Renal cortical epithelial cell (primary cell): Measurements from ENCODE around the gene FOXA2. TPM values are rescaled to one million over a fixed set of nuclear protein-coding genes. Genes with fewer than 3 reads are reported as not detected.

Experiments
- DNase-seq: peaks from one replicate; pipeline ENCODE4 v3.0.0-alpha.2; 2011; ENCODE audit warnings: low read depth
- total RNA-seq: library from RNA; depleted of rRNA; stranded (reverse); fragments of >200 nt; gene quantifications from 2 replicates; pipeline ENCODE4 v1.2.3, GENCODE V29; 2014

FOXA2 gene
- total RNA-seq, 1 donor from 2014 or later, result 0.10 TPM

DNA sequence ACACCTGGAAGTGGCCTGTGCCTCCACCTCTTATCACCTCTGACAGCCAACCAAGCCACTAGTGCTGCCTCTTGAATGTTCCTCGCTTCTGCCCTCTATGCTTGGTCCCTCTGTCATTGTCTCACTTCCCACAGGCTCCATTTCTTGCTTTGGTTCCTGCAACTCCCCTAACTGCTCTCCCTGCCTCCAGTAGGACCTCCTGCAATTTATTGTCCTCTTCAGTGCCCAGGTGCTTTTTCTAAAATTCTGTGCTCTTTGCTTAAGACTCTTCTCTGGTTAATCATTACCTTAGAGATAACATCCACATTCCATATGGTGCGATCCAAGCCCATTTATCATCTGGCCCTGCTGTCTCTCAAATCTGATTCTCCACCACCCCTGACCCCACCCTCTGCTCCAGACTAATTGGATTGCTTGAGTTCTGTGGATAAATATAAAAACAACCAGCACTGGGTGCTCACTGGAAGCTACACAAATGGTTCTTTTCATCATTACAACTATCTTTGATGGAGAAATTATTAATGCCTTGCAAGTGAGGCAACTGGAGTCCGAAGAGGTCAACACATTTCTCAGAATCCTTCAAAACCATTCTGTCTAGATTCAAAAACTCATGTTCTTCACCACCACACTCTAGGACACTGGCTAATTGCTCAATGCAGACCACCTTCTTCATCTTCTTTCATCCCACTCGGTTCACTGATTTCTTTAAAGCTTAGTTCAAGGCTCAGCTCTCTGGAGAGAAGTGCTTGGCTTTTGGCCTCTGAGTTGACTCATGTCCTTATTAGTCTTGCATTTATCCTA is 47.2 kb downstream of the FOXA2 start:
- DNase-seq, result no peak

DNA sequence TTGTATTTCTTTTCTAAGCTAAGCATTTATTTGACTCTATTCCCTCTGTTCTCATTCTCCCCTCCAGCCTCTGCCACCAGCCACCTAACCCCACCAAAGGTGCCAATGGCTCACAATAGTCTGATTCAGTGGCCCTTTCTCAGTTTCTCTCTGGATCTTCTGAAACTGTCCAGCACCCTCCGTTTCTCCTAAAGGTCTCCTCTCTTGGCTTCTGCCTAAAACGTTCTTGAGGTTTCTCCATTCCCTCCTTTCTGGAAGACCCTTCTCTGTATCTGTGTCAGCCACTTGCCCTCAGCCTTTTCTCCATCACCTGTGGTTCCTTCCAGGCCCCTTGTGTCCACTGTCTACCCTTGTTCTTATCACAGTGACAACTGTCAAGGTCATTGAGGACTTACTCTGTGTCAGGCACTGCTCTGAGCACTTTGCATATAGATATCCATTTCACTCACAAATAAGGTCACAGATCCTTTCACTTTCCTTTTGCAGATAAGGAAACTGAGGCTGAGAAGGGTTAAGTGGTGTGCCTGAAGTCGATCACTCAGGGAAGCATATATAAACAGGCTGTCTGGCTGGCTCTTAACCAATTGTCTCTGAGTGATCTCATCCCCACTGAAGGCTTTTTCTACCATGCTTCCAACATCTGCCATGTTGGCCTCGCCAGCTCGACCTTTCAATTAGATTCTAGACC is 48.1 kb downstream of the FOXA2 start:
- DNase-seq, result no peak

DNA sequence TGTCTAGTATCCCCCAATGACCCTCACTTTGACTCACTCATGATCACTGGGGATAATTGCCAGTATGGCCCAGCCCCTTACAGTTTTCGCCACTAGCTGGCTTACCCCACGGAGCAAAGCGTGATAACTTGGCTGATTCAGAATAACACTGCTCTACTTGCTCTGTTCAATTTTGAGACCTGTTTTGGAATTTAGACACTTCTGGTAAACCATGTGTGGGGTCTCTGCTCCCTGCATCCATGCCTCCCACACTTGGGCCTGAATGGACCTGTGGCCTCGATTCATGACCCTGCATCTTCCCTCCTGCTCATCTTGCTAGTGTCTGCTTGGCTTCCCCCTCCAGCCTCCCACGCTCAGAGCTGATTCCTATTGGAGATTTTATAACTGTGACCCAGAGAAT is 48.9 kb downstream of the FOXA2 start:
- DNase-seq, result no peak

DNA sequence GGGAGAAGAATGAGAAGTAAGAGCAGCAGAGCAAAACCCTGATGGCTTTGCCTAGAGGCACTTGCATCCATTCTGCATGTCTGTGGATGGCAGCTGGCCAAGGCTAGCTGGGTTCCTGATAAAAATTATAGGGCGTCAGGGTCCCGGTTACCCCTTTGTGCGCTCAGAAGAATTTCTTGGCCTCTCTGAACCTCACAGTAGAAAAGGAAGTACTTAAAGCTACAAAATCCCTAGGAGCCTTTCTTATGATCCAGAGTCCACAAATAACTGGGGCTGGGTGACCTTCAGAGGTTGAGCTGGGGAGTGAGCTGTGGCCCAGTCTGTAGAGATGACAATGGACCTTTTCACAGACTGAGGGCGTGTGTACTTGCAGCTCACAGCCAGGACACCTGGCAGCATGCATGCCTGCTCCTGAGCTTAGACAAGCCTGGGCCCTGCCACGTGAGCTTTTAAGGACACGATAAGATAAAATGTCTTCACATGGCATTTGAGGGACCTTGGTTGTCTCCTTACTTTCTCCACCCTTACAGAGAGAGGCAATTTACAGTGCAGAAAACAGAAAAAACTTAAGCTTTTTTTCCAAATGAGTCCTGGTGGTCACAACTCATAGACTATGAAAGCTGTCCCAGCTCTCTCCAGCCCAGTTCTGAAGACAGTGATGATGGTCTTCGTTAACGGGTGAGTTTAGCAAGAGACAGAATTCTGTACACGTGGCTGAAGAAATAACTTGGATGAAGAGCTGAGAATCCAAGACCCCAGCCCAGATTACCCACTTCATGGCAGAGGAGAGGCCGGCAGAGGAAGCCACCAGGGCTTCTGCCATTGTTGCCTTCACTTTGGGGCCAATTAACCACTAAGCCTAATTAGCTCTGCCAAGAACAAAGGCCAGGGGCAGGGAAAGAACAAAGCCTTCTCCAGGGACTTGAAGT is 50.3 kb downstream of the FOXA2 start:
- no peak for DNase-seq

DNA sequence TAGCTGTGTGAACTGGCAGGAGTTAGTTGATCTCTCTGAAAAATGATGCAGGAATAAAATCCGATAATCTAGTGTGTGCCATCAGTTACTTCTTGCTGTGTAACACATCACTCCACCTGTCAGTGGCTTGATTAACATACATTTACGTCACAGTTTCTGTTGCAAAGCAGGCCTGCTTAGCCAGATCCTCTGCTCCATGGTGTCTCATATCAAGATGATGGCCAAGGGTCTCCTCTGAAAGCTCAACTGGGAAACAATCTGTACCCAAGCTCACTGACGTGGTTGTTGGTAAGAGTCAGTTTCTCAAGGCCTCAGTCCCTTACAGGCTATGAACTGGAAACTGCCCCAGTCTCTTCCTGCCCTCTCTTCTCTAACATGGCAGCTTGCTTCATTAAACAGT is 51.8 kb downstream of the FOXA2 start:
- DNase-seq, result no peak

DNA sequence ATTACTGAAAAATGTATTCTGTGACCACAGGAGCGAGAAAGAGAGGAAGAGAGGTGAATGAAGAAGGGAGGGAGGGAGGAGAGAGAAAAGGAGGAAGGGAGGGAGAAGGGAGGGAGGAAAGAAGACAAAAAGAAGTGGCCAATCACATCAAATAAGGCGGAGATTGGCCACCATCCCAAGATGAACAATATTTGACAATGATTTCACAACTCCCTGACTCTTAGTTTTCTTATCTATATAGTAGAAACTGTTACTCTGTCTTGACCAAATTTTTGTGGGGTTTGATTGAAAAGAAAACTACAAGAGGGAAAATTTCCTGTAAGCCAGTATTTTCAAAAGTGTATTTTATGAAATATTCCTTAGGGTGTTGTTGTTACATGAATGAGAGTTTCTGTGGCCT is 52.6 kb downstream of the FOXA2 start:
- no peak for DNase-seq

DNA sequence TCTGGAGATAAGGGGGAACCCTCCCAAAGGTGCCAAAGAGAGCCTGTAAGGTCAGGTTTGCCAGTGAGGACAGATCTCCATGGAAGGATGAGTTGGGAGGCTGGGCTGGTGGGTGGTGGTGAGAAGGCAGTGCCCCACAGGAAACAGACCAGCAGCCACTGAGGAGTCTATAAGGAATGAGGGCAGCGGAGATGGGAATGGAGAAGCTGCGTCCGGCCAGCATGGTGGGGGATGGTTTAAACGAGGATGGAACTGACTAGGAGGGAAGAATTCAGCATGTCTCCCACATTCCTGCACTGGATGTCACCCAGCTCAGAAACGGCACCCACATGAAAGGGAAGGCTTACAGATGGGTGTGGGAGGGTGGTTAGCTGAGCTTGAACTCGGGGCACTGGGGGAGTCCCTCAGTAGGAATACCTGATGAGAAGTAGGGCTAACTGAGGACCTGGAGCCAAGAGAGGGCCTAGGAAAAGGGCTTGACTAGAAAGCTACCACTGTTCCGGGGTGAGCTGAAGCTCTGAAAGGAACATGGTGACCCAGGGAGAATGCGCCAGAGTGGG is 53.2 kb downstream of the FOXA2 start:
- DNase-seq, result no peak
